Measurements from ENCODE around the gene LRP2. TPM values are rescaled to one million over a fixed set of nuclear protein-coding genes. Genes with fewer than 3 reads are reported as not detected.

Gene LRP2
- total RNA-seq, 1 experiment from 2014 or later, result 260 TPM

- no peak for TF ChIP-seq CTCF (IDR thresholded peaks at IDR 0.05; ENCODE audit: insufficient read depth in 1 of 2, low read depth in 1 of 2, low read length in 1 of 2, severe bottlenecking in 1 of 2, unreplicated experiment in 1 of 2)
- intact Hi-C loops (cut with micrococcal nuclease; ENCODE audit: unreplicated experiment), result loop anchor here (5.0 kb wide), 1 partner anchor 268 kb away; no protein-coding TSS in a partner anchor
- Mint-ChIP-seq H3K36me3 (ENCODE audit: insufficient read depth, unreplicated experiment) (peaks cover 54% of the 10 kb centered on the region), H3K4me1 (ENCODE audit: low read depth, unreplicated experiment) (no peaks in the 10 kb centered on the region), H3K4me3 (ENCODE audit: unreplicated experiment) (no peak overlapping the region), H3K9me3 (ENCODE audit: unreplicated experiment) (no peaks in the 10 kb centered on the region), H3K27ac (ENCODE audit: unreplicated experiment) (no peak overlapping the region), H3K27me3 (ENCODE audit: insufficient read depth, unreplicated experiment) (no peaks in the 10 kb centered on the region)
- ChIA-PET POLR2A (no interaction called here), CTCF (no interaction called here)
- Histone ChIP-seq H3K4me3 (ENCODE audit: low read depth, low read length) (no peak overlapping the region), H3K27me3 (replicated peaks; ENCODE audit: control insufficient read depth, insufficient read depth, low read length) (no peaks in the 10 kb centered on the region), H3K4me1 (no peaks in the 10 kb centered on the region), H3K36me3 (ENCODE audit: control insufficient read depth, insufficient read depth, low read length) (no peaks in the 10 kb centered on the region), H3K9me3 (no peaks in the 10 kb centered on the region)
- no TSS peak for BruUV-seq (replicated peaks)
- DNase-seq, result no peak
These were observed 232.6 kb downstream of the LRP2 start for GRCh38 chr2:169129703-169130243.

GRCh38 chr2:169119851-169120250, 242.5 kb downstream of the LRP2 start:
- no peaks in the 10 kb centered on the region for H3K27me3 Mint-ChIP-seq (ENCODE audit: insufficient read depth, unreplicated experiment)
- CTCF ChIA-PET, result no interaction called here
- no peak for DNase-seq
- Histone ChIP-seq H3K4me1 (no peaks in the 10 kb centered on the region), H3K4me3 (ENCODE audit: low read depth, low read length) (no peak overlapping the region), H3K9me3 (no peaks in the 10 kb centered on the region), H3K27me3 (replicated peaks; ENCODE audit: control insufficient read depth, insufficient read depth, low read length) (no peaks in the 10 kb centered on the region), H3K36me3 (ENCODE audit: control insufficient read depth, insufficient read depth, low read length) (no peaks in the 10 kb centered on the region)
- peaks cover 62% of the 10 kb centered on the region for H3K36me3 Mint-ChIP-seq (ENCODE audit: insufficient read depth, unreplicated experiment)
- H3K4me1 Mint-ChIP-seq (ENCODE audit: low read depth, unreplicated experiment), result peaks cover 8% of the 10 kb centered on the region
- intact Hi-C loops (cut with micrococcal nuclease; ENCODE audit: unreplicated experiment), result no loop called here
- no peak for TF ChIP-seq CTCF (IDR thresholded peaks at IDR 0.05; ENCODE audit: insufficient read depth in 1 of 2, low read depth in 1 of 2, low read length in 1 of 2, severe bottlenecking in 1 of 2, unreplicated experiment in 1 of 2)
- no peak overlapping the region for H3K4me3 Mint-ChIP-seq (ENCODE audit: unreplicated experiment)
- POLR2A ChIA-PET, result no interaction called here
- no TSS peak for BruUV-seq (replicated peaks)
- H3K9me3 Mint-ChIP-seq (ENCODE audit: unreplicated experiment), result no peaks in the 10 kb centered on the region
- H3K27ac Mint-ChIP-seq (ENCODE audit: unreplicated experiment), result no peak overlapping the region

- H3K9me3 ChIP-seq, result no peaks in the 10 kb centered on the region
- no peaks in the 10 kb centered on the region for H3K36me3 ChIP-seq (ENCODE audit: control insufficient read depth, insufficient read depth, low read length)
- H3K4me3 ChIP-seq (ENCODE audit: low read depth, low read length), result no peak overlapping the region
- ChIA-PET POLR2A (no interaction called here), CTCF (interaction anchor here (1.3 kb wide), 1 partner anchor 13 kb away, joined by 3 read pairs; no protein-coding TSS in a partner anchor)
- no peaks in the 10 kb centered on the region for H3K4me1 ChIP-seq
- no peak for DNase-seq
- no peaks in the 10 kb centered on the region for H3K9me3 Mint-ChIP-seq (ENCODE audit: unreplicated experiment)
- peaks cover 8% of the 10 kb centered on the region for H3K4me1 Mint-ChIP-seq (ENCODE audit: low read depth, unreplicated experiment)
- no peak overlapping the region for H3K27ac Mint-ChIP-seq (ENCODE audit: unreplicated experiment)
- H3K36me3 Mint-ChIP-seq (ENCODE audit: insufficient read depth, unreplicated experiment), result peaks cover 68% of the 10 kb centered on the region
- no peaks in the 10 kb centered on the region for H3K27me3 Mint-ChIP-seq (ENCODE audit: insufficient read depth, unreplicated experiment)
- H3K27me3 ChIP-seq (replicated peaks; ENCODE audit: control insufficient read depth, insufficient read depth, low read length), result no peaks in the 10 kb centered on the region
- no peak for TF ChIP-seq CTCF (IDR thresholded peaks at IDR 0.05; ENCODE audit: insufficient read depth in 1 of 2, low read depth in 1 of 2, low read length in 1 of 2, severe bottlenecking in 1 of 2, unreplicated experiment in 1 of 2)
- intact Hi-C loops (cut with micrococcal nuclease; ENCODE audit: unreplicated experiment), result no loop called here
- H3K4me3 Mint-ChIP-seq (ENCODE audit: unreplicated experiment), result no peak overlapping the region
- BruUV-seq (replicated peaks), result no TSS peak
These were observed 243.1 kb downstream of the LRP2 start for GRCh38 chr2:169119123-169119760.

Measured in Caco-2 (cell line).